Keratinocyte (primary cell): Measurements from ENCODE around the gene UQCC2.

ENCODE experiments used
- EZH2 ChIP-seq: IDR thresholded peaks from one replicate; pipeline ENCODE4 v1.6.1; 2012; ENCODE audit warnings: inconsistent platforms, mild to moderate bottlenecking, low read length, moderate library complexity
- TF ChIP-seq, protein P1 (sequence below), 3 experiments: IDR thresholded peaks in 1 of 3; conservative IDR thresholded peaks in 1 of 3; optimal IDR thresholded peaks in 1 of 3; 2 replicates in 2 of 3; 3 replicates in 1 of 3; pipeline versions ENCODE3 to v1.5.1; 2011; ENCODE audit warnings: low read length in 3 of 3, mild to moderate bottlenecking in 3 of 3, moderate library complexity in 2 of 3, control low read depth in 1 of 3, inconsistent platforms in 1 of 3; ENCODE audit not compliant: insufficient read depth in 2 of 3; ENCODE audit errors: extremely low read depth in 1 of 3

DNA sequence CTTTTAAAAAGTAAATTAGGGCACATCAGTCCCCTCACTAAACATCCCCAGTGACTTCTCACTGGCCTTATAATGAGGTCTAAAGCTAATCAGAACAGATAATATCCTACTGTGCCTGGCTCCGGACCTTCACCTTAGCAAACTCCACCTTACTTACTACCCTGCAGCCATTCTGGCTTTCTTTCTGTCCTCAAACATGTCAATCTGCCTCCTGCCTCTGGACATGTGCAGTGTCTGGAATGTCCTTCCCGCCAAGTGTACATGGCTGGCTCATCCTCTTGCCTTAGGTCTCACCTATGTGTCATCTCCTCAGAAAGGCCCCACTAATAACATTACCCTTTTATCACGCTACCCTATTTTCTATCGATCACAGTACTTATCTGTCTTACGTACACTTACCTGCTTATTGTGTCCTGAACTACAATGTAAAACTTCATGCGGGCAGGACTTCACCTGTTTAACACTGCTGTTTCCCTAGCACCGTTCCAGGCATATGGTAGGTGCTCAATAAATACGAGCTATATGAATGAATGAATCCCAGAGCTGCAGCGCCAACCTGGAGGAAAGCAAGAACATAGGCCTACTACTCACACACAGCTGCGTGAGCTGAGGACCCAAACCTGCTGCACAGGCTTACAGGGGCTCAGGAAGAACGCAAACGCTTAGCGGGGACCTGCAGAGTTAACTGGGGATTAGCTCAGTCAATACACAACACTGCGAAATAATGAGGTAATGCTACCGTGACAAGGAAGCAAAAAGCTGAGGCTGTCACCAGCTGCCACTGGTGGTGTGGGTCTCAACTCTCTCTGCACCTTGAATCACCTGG is 991 bp downstream of the UQCC2 start:
- TF ChIP-seq, protein P1, sequence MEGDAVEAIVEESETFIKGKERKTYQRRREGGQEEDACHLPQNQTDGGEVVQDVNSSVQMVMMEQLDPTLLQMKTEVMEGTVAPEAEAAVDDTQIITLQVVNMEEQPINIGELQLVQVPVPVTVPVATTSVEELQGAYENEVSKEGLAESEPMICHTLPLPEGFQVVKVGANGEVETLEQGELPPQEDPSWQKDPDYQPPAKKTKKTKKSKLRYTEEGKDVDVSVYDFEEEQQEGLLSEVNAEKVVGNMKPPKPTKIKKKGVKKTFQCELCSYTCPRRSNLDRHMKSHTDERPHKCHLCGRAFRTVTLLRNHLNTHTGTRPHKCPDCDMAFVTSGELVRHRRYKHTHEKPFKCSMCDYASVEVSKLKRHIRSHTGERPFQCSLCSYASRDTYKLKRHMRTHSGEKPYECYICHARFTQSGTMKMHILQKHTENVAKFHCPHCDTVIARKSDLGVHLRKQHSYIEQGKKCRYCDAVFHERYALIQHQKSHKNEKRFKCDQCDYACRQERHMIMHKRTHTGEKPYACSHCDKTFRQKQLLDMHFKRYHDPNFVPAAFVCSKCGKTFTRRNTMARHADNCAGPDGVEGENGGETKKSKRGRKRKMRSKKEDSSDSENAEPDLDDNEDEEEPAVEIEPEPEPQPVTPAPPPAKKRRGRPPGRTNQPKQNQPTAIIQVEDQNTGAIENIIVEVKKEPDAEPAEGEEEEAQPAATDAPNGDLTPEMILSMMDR (optimal IDR thresholded peaks at IDR 0.05 in 1 of 3, IDR thresholded peaks at IDR 0.05 in 1 of 3, conservative IDR thresholded peaks at IDR 0.05 in 1 of 3; ENCODE audit: extremely low read depth in 1 of 3, insufficient read depth in 2 of 3, low read length in 3 of 3): no peak
- TF ChIP-seq EZH2: no peak
